Measurements from ENCODE around the gene PAM. TPM values are rescaled to one million over a fixed set of nuclear protein-coding genes. Genes with fewer than 3 reads are reported as not detected.

PAM gene
- total and polyA plus RNA-seq, 2 of the 13 experiments (the other 11 are each of a cell fraction or from before 2014, with no cell fraction given), result 20.2 to 79.1 TPM

DNA sequence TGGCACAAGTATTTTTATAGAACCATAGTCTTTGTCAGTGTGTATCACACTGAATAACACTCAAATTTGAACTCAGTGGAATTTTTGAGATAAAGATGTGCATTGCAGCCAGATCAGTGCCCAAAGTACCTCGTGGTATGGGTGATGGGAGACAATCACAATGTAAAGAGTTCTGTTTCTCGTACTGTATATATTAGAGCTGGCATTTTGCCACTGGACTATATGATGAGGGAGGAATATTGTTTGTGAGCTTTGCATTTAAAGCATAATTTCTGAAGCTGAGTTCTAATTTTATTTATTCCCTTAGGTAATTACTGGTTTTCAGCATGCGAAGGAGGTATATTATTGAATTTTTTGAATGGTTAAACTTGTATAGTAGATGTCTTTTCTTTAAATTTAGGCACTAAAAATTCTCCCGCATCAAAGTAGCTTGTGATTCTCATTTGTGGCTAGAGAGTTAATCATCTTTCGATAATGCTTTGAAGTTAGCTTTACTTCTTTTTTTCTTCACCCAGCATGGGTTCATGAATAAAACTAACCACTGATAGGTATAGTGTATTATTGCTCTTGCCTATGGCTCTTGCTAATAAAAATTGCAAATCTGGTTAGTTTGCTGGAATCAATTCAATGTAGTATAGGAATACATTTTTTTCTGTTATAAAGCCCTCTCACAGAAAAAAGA lies 43.1 kb downstream of the PAM start:
- Histone ChIP-seq H3K79me2 (ENCODE audit: insufficient read depth, low read length) (no peaks in the 10 kb centered on the region), H3K9me3 (ENCODE audit: low read length) (no peaks in the 10 kb centered on the region), H3K4me1 (ENCODE audit: insufficient read depth, low read length) (peaks cover 31% of the 10 kb centered on the region), H4K20me1 (ENCODE audit: insufficient read depth, low read length) (no peaks in the 10 kb centered on the region), H3K27ac (ENCODE audit: extremely low read length, insufficient read depth, low read length) (no peak overlapping the region), H3K27me3 (ENCODE audit: control insufficient read depth in 1 of 2, insufficient read depth in 2 of 2, low read length in 2 of 2) (no peaks in the 10 kb centered on the region), H3K9ac (ENCODE audit: insufficient read depth, low read depth, low read length) (no peak overlapping the region), H3K36me3 (replicated peaks in 1 of 2; ENCODE audit: control insufficient read depth in 1 of 2, insufficient read depth in 2 of 2, low read length in 2 of 2) (no peaks in the 10 kb centered on the region), H3K4me2 (ENCODE audit: low read depth, low read length) (no peak overlapping the region), H2AFZ (ENCODE audit: low read length) (no peak overlapping the region), H3K4me3 (replicated peaks in 1 of 3; ENCODE audit: insufficient read depth in 1 of 3, low read depth in 2 of 3, low read length in 3 of 3) (no peak overlapping the region)
- intact Hi-C loops (cut with micrococcal nuclease; ENCODE audit: unreplicated experiment) (loop anchor here (10.0 kb wide), 1 partner anchor 213 kb away; no protein-coding TSS in a partner anchor), in situ Hi-C loops (cut with HindIII; ENCODE audit: extremely low pct_ligation_motif_present, low pct_unique_long_range_greater_than_20kb) (no loop called here)
- ChIA-PET CTCF (ENCODE audit: low intra/inter-chr PET ratio, low total read pairs) (no interaction called here), POLR2A (no interaction called here)
- no peak for DNase-seq (ENCODE audit: low spot score)
- no TSS peak for BruUV-seq (replicated peaks)
- TF ChIP-seq, protein P1, sequence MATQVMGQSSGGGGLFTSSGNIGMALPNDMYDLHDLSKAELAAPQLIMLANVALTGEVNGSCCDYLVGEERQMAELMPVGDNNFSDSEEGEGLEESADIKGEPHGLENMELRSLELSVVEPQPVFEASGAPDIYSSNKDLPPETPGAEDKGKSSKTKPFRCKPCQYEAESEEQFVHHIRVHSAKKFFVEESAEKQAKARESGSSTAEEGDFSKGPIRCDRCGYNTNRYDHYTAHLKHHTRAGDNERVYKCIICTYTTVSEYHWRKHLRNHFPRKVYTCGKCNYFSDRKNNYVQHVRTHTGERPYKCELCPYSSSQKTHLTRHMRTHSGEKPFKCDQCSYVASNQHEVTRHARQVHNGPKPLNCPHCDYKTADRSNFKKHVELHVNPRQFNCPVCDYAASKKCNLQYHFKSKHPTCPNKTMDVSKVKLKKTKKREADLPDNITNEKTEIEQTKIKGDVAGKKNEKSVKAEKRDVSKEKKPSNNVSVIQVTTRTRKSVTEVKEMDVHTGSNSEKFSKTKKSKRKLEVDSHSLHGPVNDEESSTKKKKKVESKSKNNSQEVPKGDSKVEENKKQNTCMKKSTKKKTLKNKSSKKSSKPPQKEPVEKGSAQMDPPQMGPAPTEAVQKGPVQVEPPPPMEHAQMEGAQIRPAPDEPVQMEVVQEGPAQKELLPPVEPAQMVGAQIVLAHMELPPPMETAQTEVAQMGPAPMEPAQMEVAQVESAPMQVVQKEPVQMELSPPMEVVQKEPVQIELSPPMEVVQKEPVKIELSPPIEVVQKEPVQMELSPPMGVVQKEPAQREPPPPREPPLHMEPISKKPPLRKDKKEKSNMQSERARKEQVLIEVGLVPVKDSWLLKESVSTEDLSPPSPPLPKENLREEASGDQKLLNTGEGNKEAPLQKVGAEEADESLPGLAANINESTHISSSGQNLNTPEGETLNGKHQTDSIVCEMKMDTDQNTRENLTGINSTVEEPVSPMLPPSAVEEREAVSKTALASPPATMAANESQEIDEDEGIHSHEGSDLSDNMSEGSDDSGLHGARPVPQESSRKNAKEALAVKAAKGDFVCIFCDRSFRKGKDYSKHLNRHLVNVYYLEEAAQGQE (IDR thresholded peaks at IDR 0.05; ENCODE audit: borderline replicate concordance in 1 of 2, low read depth in 1 of 2, low read length in 2 of 2), result no peak
- TF ChIP-seq TSC22D2 (CRISPR knock-in tag; IDR thresholded peaks at IDR 0.05; ENCODE audit: borderline replicate concordance), result no peak
- TF ChIP-seq ZNF672 (CRISPR knock-in tag; IDR thresholded peaks at IDR 0.05), result no peak
- 90% methylated on average over 5 of the region's 5 CpGs for whole genome bisulfite sequencing (ENCODE audit: low lambda C conversion rate)
- no peak for FAIRE-seq
- ATAC-seq, result no peak

DNA sequence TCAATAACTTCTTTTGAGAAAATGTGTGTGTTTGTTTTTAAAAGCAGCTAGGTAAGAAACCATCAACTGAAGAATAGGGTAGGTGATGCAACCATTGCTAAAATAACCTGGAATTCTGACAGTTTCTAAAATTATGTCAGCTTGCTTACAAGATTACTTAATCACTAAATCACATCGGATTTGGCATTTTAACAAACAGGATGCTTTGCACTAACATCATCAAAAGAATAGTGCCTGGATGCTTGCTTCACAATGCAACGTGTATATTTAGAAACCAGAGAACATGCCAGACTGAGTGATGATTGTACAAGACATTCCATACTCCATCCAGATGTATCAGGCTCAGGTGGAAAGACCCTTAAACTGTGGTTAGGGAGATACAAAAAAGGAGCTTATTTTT lies 43.9 kb downstream of the PAM start:
- in situ Hi-C loops (cut with HindIII; ENCODE audit: extremely low pct_ligation_motif_present, low pct_unique_long_range_greater_than_20kb), result no loop called here
- CTCF ChIA-PET (ENCODE audit: low intra/inter-chr PET ratio, low total read pairs), result no interaction called here

More for the DNA sequence above, 43.9 kb downstream of the PAM start:
- no peak overlapping the region for H3K4me3 ChIP-seq (replicated peaks in 1 of 3; ENCODE audit: insufficient read depth in 1 of 3, low read depth in 2 of 3, low read length in 3 of 3)
- H3K36me3 ChIP-seq (replicated peaks in 1 of 2; ENCODE audit: control insufficient read depth in 1 of 2, insufficient read depth in 2 of 2, low read length in 2 of 2), result no peaks in the 10 kb centered on the region
- no peak for FAIRE-seq
- H4K20me1 ChIP-seq (ENCODE audit: insufficient read depth, low read length), result no peaks in the 10 kb centered on the region
- ATAC-seq, result no peak
- H3K27me3 ChIP-seq (ENCODE audit: control insufficient read depth in 1 of 2, insufficient read depth in 2 of 2, low read length in 2 of 2), result no peaks in the 10 kb centered on the region
- no peak overlapping the region for H2AFZ ChIP-seq (ENCODE audit: low read length)
- BruUV-seq (replicated peaks), result no TSS peak
- POLR2A ChIA-PET, result no interaction called here
- no peak for DNase-seq (ENCODE audit: low spot score)
- H3K4me2 ChIP-seq (ENCODE audit: low read depth, low read length), result no peak overlapping the region
- TF ChIP-seq ATF1 (CRISPR knock-in tag; IDR thresholded peaks at IDR 0.05) (no peak), KLF9 (CRISPR knock-in tag; IDR thresholded peaks at IDR 0.05; ENCODE audit: low read depth) (no peak), REL (CRISPR knock-in tag; conservative IDR thresholded peaks at IDR 0.05) (no peak), PREB (CRISPR knock-in tag; IDR thresholded peaks at IDR 0.05) (no peak), ZNF326 (CRISPR knock-in tag; IDR thresholded peaks at IDR 0.05; ENCODE audit: borderline replicate concordance) (no peak)
- 79% methylated on average over 2 of the region's 2 CpGs for WGBS (ENCODE audit: low lambda C conversion rate)
- peaks cover 30% of the 10 kb centered on the region for H3K4me1 ChIP-seq (ENCODE audit: insufficient read depth, low read length)
- H3K27ac ChIP-seq (ENCODE audit: extremely low read length, insufficient read depth, low read length), result no peak overlapping the region
- intact Hi-C loops (cut with micrococcal nuclease; ENCODE audit: unreplicated experiment), result loop anchor here (10.0 kb wide), 1 partner anchor 214 kb away; no protein-coding TSS in a partner anchor
- no peaks in the 10 kb centered on the region for H3K9me3 ChIP-seq (ENCODE audit: low read length)
- no peak overlapping the region for H3K9ac ChIP-seq (ENCODE audit: insufficient read depth, low read depth, low read length)
- no peaks in the 10 kb centered on the region for H3K79me2 ChIP-seq (ENCODE audit: insufficient read depth, low read length)
